HG03460 (cell line): ENCODE measurements around the gene TMEM128.
"Not testable (repeated sequence)": the region's sequence is repeated elsewhere in the genome, so short reads cannot be mapped to it uniquely, and the experiment has no call there.

Experiments
- ATAC-seq: cut with Tn5 transposase; IDR thresholded peaks from one replicate; pipeline ENCODE4 v1.9.1; 2021; ENCODE audit not compliant: unreplicated experiment

Gene TMEM128

DNA sequence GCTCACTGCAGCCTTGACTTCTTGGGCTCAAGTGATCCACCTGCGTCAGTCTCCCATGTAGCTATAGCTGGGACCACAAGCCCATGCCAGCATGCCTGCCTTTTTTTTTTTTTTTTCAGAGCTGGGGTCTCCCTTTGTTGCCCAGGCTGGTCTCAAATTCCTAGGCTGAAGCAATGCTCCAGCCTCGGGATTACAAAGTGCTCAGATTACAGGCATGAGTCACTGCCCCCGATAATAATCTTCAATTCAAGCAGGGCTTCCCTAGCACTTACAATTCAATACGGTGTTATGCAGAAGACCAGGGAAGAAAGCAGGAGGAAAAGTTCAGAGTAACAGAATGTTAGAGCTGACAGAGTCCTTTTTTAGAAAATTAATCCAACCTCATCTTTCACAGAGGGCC lies 47.4 kb downstream of the TMEM128 start:
- ATAC-seq = no peak

DNA sequence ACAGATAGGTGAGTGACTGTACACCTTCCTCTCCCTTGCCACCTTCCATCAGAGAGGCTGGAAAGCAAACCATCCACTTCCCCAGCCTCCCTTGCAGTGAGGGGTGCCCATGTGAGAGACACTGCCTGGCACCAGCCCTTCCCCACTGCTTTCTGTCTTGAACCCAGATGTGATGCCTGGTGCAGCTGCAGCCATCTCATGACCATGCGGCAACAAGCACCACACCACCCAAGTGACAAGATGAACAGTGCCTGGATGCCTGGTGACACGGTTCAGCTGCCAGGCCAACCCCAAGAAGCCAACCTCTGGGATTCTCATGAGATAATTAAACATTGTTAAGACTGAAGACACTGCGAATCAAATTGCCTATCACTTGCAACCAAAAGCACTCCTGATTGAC lies 52.7 kb downstream of the TMEM128 start:
- no peak for ATAC-seq

DNA sequence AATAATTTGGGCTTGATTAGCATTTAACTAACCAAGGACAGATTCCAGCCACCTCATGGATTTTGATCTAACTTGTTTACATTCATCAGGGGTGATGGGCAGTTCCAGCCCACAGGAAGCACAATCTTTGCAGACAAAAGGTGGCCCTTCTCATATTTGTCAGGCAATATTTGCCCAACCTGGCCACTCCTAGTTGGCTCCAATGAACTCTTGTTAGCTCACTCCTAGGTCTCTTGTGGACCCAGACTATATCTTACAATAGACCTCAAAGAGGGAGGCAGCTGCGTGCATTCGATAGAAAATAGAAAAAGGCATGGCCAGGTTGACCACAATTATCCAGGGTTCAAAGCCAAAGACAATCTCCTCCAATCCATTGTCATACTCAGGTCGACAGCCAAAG lies 59.5 kb downstream of the TMEM128 start:
- not testable (repeated sequence) for ATAC-seq
